A549 (cell line): ENCODE data around the gene HOXD11. TPM values are rescaled to one million over a fixed set of nuclear protein-coding genes. Genes with fewer than 3 reads are reported as not detected.

Experiments used
- ATAC-seq, 2 experiments: fragments of 200-7000 bp in 1 of 2; fragments of >200 bp in 1 of 2; cut with Nextera tagmentation in 1 of 2; cut with Tn5 transposase in 1 of 2; 3 replicates each; pipeline versions ENCODE4 v1.8.0 to v1.9.1; 2018 to 2020; ENCODE audit warnings: mild to moderate bottlenecking in 1 of 2, moderate library complexity in 1 of 2
- CTCF ChIA-PET: fragments of 300-600 bp; sonication (Branson Sonifier 250); formaldehyde crosslinking; extraction: SDS; loops from one replicate; lab custom pipeline; 2021; ENCODE audit warnings: antibody characterized with exemption, inconsistent platforms; lab: Yijun Ruan, JAX
- POLR2A ChIA-PET: fragments of 350-600 bp; formaldehyde crosslinking; extraction: SDS; loops from one replicate; lab custom pipeline; 2021; ENCODE audit warnings: antibody characterized with exemption, inconsistent platforms; lab: Yijun Ruan, JAX
- DNase-seq, 2 experiments: peaks; one replicate each; pipeline versions ENCODE4 v3.0.0 to v3.0.0-alpha.2; 2011 to 2016; ENCODE audit warnings: low read depth in 1 of 2, low spot score in 1 of 2
- FAIRE-seq: peaks from 2 replicates; lab custom pipeline; 2011; peaks lifted over from hg19 to GRCh38; lab: Jason Lieb, UNC
- H3K27ac ChIP-seq, 2 experiments: fragments of >200 bp; sonication (Bioruptor Twin); formaldehyde crosslinking; 3 replicates each; pipeline ENCODE4 v1.5.1; 2016 to 2017
- H3K4me1 ChIP-seq: fragments of >200 bp; sonication (Bioruptor Twin); formaldehyde crosslinking; 3 replicates; pipeline ENCODE4 v1.6.1; 2016
- H3K4me2 ChIP-seq: fragments of >200 bp; sonication (Bioruptor Twin); formaldehyde crosslinking; 3 replicates; pipeline ENCODE4 v1.6.1; 2016
- H3K4me3 ChIP-seq: fragments of >200 bp; sonication (Bioruptor Twin); formaldehyde crosslinking; 3 replicates; pipeline ENCODE4 v1.5.1; 2016
- H3K9me3 ChIP-seq: fragments of >200 bp; sonication (Bioruptor Twin); formaldehyde crosslinking; 3 replicates; pipeline ENCODE4 v1.6.1; 2016
- ATOH8 ChIP-seq: fragments of 250-450 bp; sonication (Bioruptor Pico); IDR thresholded peaks from 2 replicates; pipeline ENCODE4 v1.5.0; 2020; ENCODE audit warnings: low read depth, mild to moderate bottlenecking, moderate library complexity
- BCL3 ChIP-seq: fragments of >200 bp; sonication (Bioruptor Twin); formaldehyde crosslinking; IDR thresholded peaks from 3 replicates; pipeline ENCODE4 v1.6.1; 2016
- CHD2 ChIP-seq: fragments of 150-350 bp; IDR thresholded peaks from 2 replicates; pipeline ENCODE4 v1.6.1; 2014; ENCODE audit warnings: low read length; ENCODE audit not compliant: partially characterized antibody
- CHD4 ChIP-seq: fragments of 200-600 bp; sonication (generic); IDR thresholded peaks from 2 replicates; pipeline ENCODE4 v1.6.1; 2016; ENCODE audit warnings: antibody characterized with exemption, mild to moderate bottlenecking, borderline replicate concordance
- CTCF ChIP-seq: fragments of >200 bp; sonication (Bioruptor Twin); formaldehyde crosslinking; IDR thresholded peaks from 3 replicates; pipeline ENCODE4 v1.5.1; 2016
- HMGXB4 ChIP-seq: fragments of 250-450 bp; sonication (Bioruptor Pico); IDR thresholded peaks from 2 replicates; pipeline ENCODE4 v1.5.0; 2021; ENCODE audit warnings: mild to moderate bottlenecking, moderate library complexity, borderline replicate concordance
- HOXA7 ChIP-seq: fragments of 250-450 bp; sonication (Bioruptor Pico); IDR thresholded peaks from 2 replicates; pipeline ENCODE4 v1.5.0; 2020; ENCODE audit warnings: mild to moderate bottlenecking, moderate library complexity
- HOXB13 ChIP-seq: fragments of 250-450 bp; sonication (Bioruptor Pico); IDR thresholded peaks from 2 replicates; pipeline ENCODE4 v1.5.0; 2020; ENCODE audit warnings: low read depth, mild to moderate bottlenecking, moderate library complexity
- JUN ChIP-seq, 2 experiments: fragments of >200 bp; sonication (Bioruptor Twin); formaldehyde crosslinking; IDR thresholded peaks; 2 replicates in 1 of 2; 3 replicates in 1 of 2; pipeline ENCODE4 v1.6.1; 2016 to 2017
- JUNB ChIP-seq: fragments of >200 bp; sonication (Bioruptor Twin); formaldehyde crosslinking; IDR thresholded peaks from 2 replicates; pipeline ENCODE4 v1.6.1; 2016
- KDM5A ChIP-seq: fragments of 200-600 bp; sonication (generic); IDR thresholded peaks from 2 replicates; pipeline ENCODE4 v1.6.1; 2016; ENCODE audit warnings: antibody characterized with exemption, mild to moderate bottlenecking
- MAX ChIP-seq: IDR thresholded peaks from 2 replicates; pipeline ENCODE4 v1.6.1; 2012
- MAZ ChIP-seq: fragments of 150-350 bp; IDR thresholded peaks from 2 replicates; pipeline ENCODE4 v1.6.1; 2014; ENCODE audit warnings: antibody characterized with exemption, low read depth, low read length, borderline replicate concordance
- PHF8 ChIP-seq: fragments of 200-600 bp; sonication (generic); IDR thresholded peaks from 2 replicates; pipeline ENCODE4 v1.6.1; 2016; ENCODE audit warnings: low read depth, mild to moderate bottlenecking, antibody characterized with exemption, moderate library complexity, borderline replicate concordance
- RAD21 ChIP-seq, 2 experiments: fragments of >200 bp in 1 of 2; sonication (Bioruptor Twin) in 1 of 2; formaldehyde crosslinking in 1 of 2; IDR thresholded peaks in 1 of 2; conservative IDR thresholded peaks in 1 of 2; 2 replicates in 1 of 2; 3 replicates in 1 of 2; pipeline ENCODE4 v1.6.1; 2012 to 2018; ENCODE audit warnings: inconsistent platforms in 1 of 2
- RARB ChIP-seq: fragments of 250-450 bp; sonication (Bioruptor Pico); IDR thresholded peaks from 2 replicates; pipeline ENCODE4 v1.8.0; 2021; ENCODE audit warnings: mild to moderate bottlenecking, moderate library complexity
- REST ChIP-seq: fragments of 200-600 bp; sonication (generic); IDR thresholded peaks from 2 replicates; pipeline ENCODE4 v1.6.1; 2016; ENCODE audit warnings: antibody characterized with exemption, mild to moderate bottlenecking, moderate library complexity
- RFX5 ChIP-seq: fragments of 450-650 bp; IDR thresholded peaks from 2 replicates; pipeline ENCODE4 v1.7.1; 2014; ENCODE audit warnings: antibody characterized with exemption, mild to moderate bottlenecking, moderate library complexity
- RNF2 ChIP-seq: fragments of 200-600 bp; sonication (generic); IDR thresholded peaks from 2 replicates; pipeline ENCODE4 v1.6.1; 2016; ENCODE audit warnings: low read depth, mild to moderate bottlenecking, antibody characterized with exemption, moderate library complexity, borderline replicate concordance
- SREBF2 ChIP-seq: fragments of 450-650 bp; IDR thresholded peaks from 2 replicates; pipeline ENCODE4 v1.6.1; 2014; ENCODE audit warnings: mild to moderate bottlenecking, moderate library complexity
- USF2 ChIP-seq: fragments of 450-650 bp; IDR thresholded peaks from 2 replicates; pipeline ENCODE4 v1.6.1; 2014; ENCODE audit warnings: antibody characterized with exemption
- ZSCAN20 ChIP-seq: fragments of 250-450 bp; sonication (Bioruptor Pico); IDR thresholded peaks from 2 replicates; pipeline ENCODE4 v1.8.0; 2022; ENCODE audit warnings: mild to moderate bottlenecking, moderate library complexity
- WGBS: methylation state at CpG from one replicate; pipeline ENCODE4 v1.1.6; 2017; ENCODE audit errors: missing lambda C conversion rate; 5-methylcytosine and 5-hydroxymethylcytosine counted together
- polyA plus RNA-seq, 4 experiments: library from polyadenylated mRNA; depleted of rRNA in 3 of 4; stranded (reverse); fragments of >200 nt; fragmentation: RNase III in 1 of 4; extraction: RNeasy Plus Mini Kit Qiagen cat#74134 plus additional on column Dnase treatment in 1 of 4; gene quantifications; 2 replicates in 3 of 4; 3 replicates in 1 of 4; pipeline ENCODE4 v1.2.3, GENCODE V29; 2011 to 2017

Gene HOXD11
- polyA plus RNA-seq, 2 of the 4 experiments (the other 2 are of a cell fraction): 2.6 to 4.8 TPM

GRCh38 chr2:176129813-176130146, 22.7 kb downstream of the HOXD11 start:
- 60% methylated on average over 37 of the region's 43 CpGs for WGBS
- ATAC-seq (peak in 1 of 2 experiments; percentile 52; a peak in 4 of 6 replicates), DNase-seq (no peak), FAIRE-seq (no peak)
- ChIA-PET CTCF (interaction anchor here (1.0 to 9.5 kb wide), 7 partner anchors 8 to 685 kb away, joined by 3 to 139 read pairs (median 6); no protein-coding TSS in a partner anchor), POLR2A (interaction anchor here (1.2 kb wide), 1 partner anchor 140 kb away, joined by 3 read pairs; the partner anchor contains the start of gene MTX2)
- H3K4me2 ChIP-seq: peak overlapping the region; percentile 85
- peak overlapping the region; percentile 88 to 94 for H3K27ac ChIP-seq
- peak overlapping the region; percentile 81 for H3K4me3 ChIP-seq
- TF ChIP-seq ZSCAN20 (no peak), RFX5 (no peak), RARB (CRISPR knock-in tag) (no peak), CHD4 (no peak), USF2 (no peak), MAZ (no peak), HOXB13 (no peak), JUNB (no peak), HOXA7 (CRISPR knock-in tag) (no peak), KDM5A (no peak)
- peaks cover 3% of the 10 kb centered on the region; the same call in 1 of the 3 replicates for H3K4me1 ChIP-seq
- no peaks in the 10 kb centered on the region for H3K9me3 ChIP-seq

GRCh38 chr2:176130147-176130956, 23.3 kb downstream of the HOXD11 start:
- DNase-seq (peak; percentile 34 to 59), FAIRE-seq (no peak), ATAC-seq (peak; percentile 71 to 77)
- ChIA-PET POLR2A (no interaction called here), CTCF (interaction anchor here (0.8 to 9.5 kb wide), 13 partner anchors 9 to 1026 kb away, joined by 3 to 139 read pairs (median 3); no protein-coding TSS in a partner anchor)
- H3K9me3 ChIP-seq: no peaks in the 10 kb centered on the region
- peak overlapping the region; percentile 81 for H3K4me3 ChIP-seq
- H3K4me1 ChIP-seq: peaks cover 8% of the 10 kb centered on the region; the same call in 2 of the 3 replicates
- peak overlapping the region; percentile 88 to 94 for H3K27ac ChIP-seq
- peak overlapping the region; percentile 85 for H3K4me2 ChIP-seq
- 54% methylated on average over 10 of the region's 100 CpGs for WGBS
- TF ChIP-seq RAD21 (conservative IDR thresholded peaks at IDR 0.05 in 1 of 2, IDR thresholded peaks at IDR 0.05 in 1 of 2) (no peak), RNF2 (no peak), CHD2 (no peak), SREBF2 (no peak), ATOH8 (CRISPR knock-in tag) (no peak), PHF8 (peak; percentile 45; the same call in 1 of the 2 replicates), CTCF (peak; percentile 11; the same call in 2 of the 3 replicates), MAX (peak; percentile 35; the same call in 1 of the 2 replicates), RARB (CRISPR knock-in tag) (no peak), HMGXB4 (CRISPR knock-in tag) (no peak), CHD4 (no peak), RFX5 (no peak), JUN (IDR thresholded peaks at IDR 0.05) (peak in 1 of 2 experiments; percentile 30; a peak in 1 of 5 replicates), REST (no peak), BCL3 (no peak)
